ENCODE results near the gene IDH1. TPM values are rescaled to one million over a fixed set of nuclear protein-coding genes. Genes with fewer than 3 reads are reported as not detected.

Gene IDH1
- total and polyA plus RNA-seq, 2 of the 8 experiments (the other 6 are each of a cell fraction or from before 2014, with no cell fraction given) = 174 to 398 TPM

GRCh38 chr2:208227581-208228232 is 27.2 kb downstream of the IDH1 start (continued):
- TF ChIP-seq CHD7 (IDR thresholded peaks at IDR 0.05; ENCODE audit: insufficient replicate concordance, low read length) (no peak), SP4 (IDR thresholded peaks at IDR 0.05; ENCODE audit: low read length) (no peak), FOSL1 (IDR thresholded peaks at IDR 0.05; ENCODE audit: insufficient read depth, low read depth, low read length) (no peak), RNF2 (IDR thresholded peaks at IDR 0.05; ENCODE audit: borderline replicate concordance, low read depth, low read length, missing control alignments, poor library complexity, severe bottlenecking) (no peak), RAD21 (IDR thresholded peaks at IDR 0.05 in 1 of 2, conservative IDR thresholded peaks at IDR 0.05 in 1 of 2; ENCODE audit: low read depth in 2 of 2, low read length in 2 of 2) (no peak), EZH2 (IDR thresholded peaks at IDR 0.05; ENCODE audit: low read depth, low read length, severe bottlenecking) (no peak)

All from H1 (cell line).